Middle frontal gyrus (tissue), 1 donor: ENCODE measurements around the gene NANP.
"Not testable (repeated sequence)": the region's sequence is repeated elsewhere in the genome, so short reads cannot be mapped to it uniquely, and the experiment has no call there.

Experiments used
- DNase-seq: peaks from one replicate; pipeline ENCODE4 v3.0.0-alpha.2; 2015; ENCODE audit warnings: low spot score; ENCODE audit errors: extremely low spot score

The NANP gene

DNA sequence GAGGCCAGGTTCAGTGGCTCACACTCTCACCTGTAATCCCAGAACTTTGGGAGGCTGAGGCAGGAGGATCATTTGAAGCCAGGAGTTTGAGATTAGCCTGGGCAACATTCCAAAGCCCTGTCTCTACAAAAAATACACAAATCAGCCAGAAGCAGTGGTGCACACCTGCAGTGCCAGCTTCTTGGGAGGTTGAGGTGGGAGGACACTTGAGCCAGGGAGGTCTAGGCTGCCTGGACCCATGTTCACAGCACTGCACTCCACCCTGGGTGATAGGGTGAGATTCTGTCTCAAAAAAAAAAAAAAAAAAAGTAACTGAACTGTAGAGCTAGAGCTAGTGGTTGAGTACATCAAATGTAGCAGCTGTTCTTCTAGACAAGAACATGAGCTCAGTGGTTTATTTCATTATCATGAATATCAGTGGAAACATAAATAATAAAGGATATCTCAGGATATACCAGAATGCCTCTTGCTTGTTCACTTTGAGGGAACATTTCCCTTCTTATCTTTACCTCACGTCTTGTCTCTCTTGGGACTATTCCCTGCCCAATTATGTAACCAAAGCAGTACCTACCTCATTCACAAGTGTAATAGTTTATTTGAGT is 17.6 kb downstream of the NANP start:
- no peak for DNase-seq

DNA sequence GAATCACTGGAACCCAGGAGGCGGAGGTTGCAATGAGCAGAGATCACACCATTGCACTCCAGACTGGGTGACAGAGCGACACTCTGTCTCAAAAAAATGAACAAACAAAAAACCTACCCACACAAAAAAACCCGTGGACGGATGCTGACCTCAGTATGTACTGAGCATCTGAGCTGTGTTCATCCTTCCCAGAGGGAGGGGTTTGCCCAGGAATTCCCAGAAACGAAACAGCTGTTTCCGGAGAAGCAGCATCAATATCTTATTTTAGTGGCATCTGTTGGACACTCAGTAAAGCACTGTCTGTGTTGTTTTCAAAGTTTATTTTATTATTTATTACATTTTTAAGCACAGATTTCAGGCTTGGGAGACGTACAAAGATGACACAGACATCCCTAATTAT is 18.7 kb downstream of the NANP start:
- DNase-seq = no peak

GRCh38 chr20:25604611-25605010 is 19.2 kb downstream of the NANP start:
- DNase-seq = no peak

- DNase-seq = not testable (repeated sequence)
Observed at GRCh38 chr20:25602914-25603309, 20.9 kb downstream of the NANP start.

GRCh38 chr20:25602191-25602913 is 21.5 kb downstream of the NANP start:
- DNase-seq = not testable (repeated sequence)

GRCh38 chr20:25601659-25602058 is 22.2 kb downstream of the NANP start:
- DNase-seq = no peak

DNA sequence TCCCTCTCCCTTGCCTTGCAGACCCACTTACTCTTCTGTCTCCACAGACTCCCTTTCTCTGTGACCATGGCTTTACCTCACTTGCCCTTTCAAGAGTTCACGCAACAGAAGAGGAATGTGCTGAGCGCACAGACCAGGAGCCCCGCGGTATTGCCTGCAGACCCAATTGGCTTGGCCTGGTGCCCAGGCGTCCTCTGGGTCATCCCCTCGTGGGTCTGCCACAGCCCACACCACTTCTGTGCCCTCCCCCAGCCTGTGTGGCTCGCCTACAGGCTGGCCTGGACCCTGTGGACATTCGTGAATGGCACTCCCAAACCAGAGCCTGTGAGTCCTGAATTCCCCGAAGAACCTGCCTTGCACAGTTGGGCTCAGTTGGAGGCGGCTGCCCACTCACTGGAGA is 23.2 kb downstream of the NANP start:
- DNase-seq = no peak

GRCh38 chr20:25592135-25592852 is 31.5 kb downstream of the NANP start:
- DNase-seq = no peak

- DNase-seq = not testable (repeated sequence)
Observed at GRCh38 chr20:25590778-25591177, 33.0 kb downstream of the NANP start.

DNA sequence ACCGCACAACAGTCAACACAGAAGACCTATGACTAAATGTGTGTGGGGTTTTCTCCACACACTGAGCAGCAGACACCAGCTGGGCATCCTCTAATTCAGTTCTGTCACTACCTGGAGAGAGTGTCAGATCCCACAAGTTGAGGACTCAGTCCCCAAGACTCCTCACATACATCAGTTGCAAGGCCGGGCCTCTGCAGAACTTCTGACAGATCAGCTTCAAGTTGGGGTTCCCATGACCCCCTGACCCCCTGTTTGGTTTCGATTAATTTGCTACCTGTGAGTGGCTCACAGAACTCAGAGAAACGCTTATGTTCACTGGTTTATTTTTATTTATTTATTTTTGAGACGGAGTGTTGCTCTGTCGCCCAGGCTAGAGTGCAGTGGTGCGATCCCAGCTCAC is 35.3 kb downstream of the NANP start:
- no peak for DNase-seq

DNA sequence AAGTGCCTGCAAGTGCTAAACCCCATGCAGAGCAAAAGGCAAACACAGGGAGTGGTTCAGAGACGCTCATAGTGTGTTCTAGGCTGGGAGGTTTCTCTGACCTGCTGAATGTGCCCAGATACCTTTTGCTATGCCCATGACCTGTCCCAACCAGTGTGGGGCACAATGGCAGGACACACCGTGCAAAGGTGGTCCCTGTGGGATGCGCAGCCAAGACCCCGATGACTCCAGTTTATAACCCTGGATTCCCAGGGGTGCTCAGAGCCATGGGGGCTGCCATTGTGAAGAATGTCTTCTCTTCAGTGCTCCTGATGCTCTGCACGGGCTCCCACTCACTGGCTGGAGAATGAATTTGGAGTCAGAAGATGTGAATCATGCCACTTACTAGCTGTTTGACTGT is 36.3 kb downstream of the NANP start:
- DNase-seq = no peak

- DNase-seq = no peak
Observed at GRCh38 chr20:25586877-25587276, 36.9 kb downstream of the NANP start.

DNA sequence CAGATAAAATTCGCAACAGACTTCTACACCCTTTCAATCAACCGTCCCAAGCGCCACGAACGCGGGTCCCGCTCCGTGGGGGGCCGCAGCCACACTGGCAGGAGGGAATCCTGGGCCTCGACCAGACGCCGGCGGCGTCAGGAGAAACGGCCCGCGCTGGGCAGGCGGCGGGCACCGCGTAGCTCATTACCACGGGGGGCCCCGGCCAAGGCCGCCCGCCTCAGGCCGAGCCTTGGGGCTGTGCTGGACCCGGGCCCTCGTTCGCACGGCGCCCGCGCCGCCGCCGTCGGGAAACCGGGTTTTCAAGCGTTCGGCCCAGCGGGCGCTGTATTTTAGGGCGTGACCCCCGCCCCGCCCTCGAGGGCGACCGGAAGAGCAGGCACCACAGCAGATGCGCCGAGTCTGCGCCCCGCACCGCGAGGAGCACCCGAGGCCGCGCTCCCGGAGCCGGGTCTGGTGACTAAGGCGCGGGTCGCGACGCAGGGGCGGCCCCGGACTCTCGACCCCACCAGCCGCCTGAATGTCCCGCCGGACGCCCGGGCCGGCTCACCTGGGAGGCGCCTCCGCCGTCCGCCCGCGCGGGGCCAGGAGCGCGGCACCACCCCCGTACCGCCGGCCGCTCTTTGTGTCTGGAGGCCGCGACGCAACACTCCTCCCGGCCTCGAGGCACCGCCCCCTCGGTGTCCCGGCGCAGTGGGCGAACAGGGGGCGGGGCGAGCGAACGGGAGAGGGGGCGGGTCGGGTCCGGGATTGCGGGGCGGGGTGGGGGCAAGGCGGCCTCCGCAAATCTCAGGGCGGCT is 38.7 kb downstream of the NANP start, which contains the start of gene NINL:
Gene NINL (minus strand): TSS at position 627 of the 800 bp plus-strand sequence. CDS start 58,944 bp downstream, outside the sequence.
- no peak for DNase-seq

DNA sequence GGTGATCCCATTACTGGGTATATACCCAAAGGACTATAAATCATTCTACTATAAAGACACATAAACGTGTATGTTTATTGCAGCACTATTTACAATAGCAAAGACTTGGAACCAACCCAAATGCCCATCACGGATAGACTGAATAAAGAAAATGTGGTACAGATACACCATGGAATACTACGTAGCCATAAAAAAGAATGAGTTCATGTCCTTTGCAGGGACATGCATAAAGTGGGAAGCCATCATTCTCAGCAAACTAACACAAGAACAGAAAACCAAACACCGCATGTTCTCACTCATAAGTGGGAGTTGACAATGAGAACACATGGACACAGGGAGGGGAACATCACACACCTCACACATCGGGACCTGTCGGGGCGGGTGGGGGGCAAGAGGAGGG is 40.2 kb downstream of the NANP start:
- not testable (repeated sequence) for DNase-seq

- no peak for DNase-seq
Observed at GRCh38 chr20:25580711-25581110, 43.1 kb downstream of the NANP start.

GRCh38 chr20:25579081-25579770 is 44.6 kb downstream of the NANP start:
- no peak for DNase-seq

GRCh38 chr20:25576783-25577530 is 46.9 kb downstream of the NANP start:
- DNase-seq = no peak

- no peak for DNase-seq
Observed at GRCh38 chr20:25574411-25574810, 49.4 kb downstream of the NANP start.

DNA sequence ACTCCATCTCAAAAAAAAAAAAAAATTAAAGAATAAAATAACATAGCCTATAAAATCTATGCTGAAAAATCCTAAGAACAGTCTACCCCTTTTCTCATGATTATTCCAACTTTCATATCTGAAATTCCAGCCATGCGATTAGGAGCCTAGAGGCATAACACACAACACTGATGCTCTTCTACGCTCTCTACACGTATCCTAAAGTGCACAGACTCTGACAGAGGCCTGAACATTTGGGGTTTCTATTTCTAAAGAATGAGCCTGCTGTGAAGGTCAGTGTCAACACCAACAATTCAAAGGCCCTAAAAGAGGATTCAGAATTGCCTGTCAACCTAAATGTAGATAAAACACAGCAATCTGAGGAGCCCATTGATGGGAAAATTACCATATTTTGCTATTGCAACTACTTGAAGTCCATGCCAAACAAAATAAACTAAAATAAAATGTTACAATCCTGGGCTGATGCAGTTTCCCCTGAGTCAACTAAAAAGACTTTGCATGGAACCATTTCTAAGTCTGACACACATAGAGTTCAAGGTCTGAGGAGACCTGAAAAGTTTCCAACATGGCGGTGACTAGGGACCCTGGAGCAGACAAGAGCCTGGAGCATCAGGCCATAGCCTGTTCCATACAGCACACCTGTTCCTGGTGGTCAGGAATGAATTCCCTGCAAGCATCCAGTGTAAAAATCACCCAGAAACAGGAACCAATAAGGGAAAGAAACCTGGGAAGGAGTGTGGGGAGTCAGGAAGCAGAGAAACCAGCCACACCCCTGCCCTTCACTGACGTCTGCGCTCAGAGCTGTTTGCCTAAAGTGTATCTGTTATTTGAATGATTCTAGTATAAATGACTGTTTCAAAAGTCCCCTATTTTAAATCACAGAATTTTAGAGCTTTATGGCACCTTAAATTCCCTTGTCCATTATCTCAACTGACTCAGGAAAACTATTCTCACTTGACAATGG is 50.2 kb downstream of the NANP start:
- DNase-seq = no peak
